Body of pancreas (tissue), 4 donors: ENCODE measurements around the gene DCBLD1.

Source experiments
- CTCF ChIP-seq, 7 experiments: fragments of 450-650 bp in 4 of 7; fragments of 200-600 bp in 3 of 7; sonication (generic) in 3 of 7; IDR thresholded peaks; one replicate each; pipeline ENCODE4 v1.5.1; 2016 to 2019; ENCODE audit warnings: antibody characterized with exemption in 7 of 7
- POLR2A ChIP-seq, 3 donors: fragments of 450-650 bp; IDR thresholded peaks; one replicate each; pipeline ENCODE4 v1.6.1; 2016; ENCODE audit warnings: antibody characterized with exemption in 3 of 3, mild to moderate bottlenecking in 2 of 3

DNA sequence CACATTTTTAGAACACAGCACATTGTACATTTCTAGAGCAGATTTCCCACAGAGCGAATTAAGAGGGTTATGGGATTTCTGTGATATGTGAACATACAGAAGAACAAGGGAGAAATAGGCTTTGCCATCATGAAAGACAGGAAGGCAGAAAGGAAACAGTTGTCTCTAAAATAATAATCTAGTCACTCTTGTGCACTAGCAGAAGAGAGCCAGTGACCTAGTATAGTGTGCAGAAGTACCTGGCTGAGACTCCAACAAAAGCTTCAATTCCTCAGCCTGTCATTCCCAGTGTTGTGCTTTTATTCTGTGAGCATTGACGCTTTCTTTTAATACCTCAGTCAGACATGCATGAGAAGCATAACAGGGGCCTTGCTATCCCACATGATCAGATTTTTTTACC, 17.8 kb upstream of the DCBLD1 start:
- TF ChIP-seq CTCF (IDR thresholded peaks at IDR 0.05) = no peak
- no peak for TF ChIP-seq POLR2A (IDR thresholded peaks at IDR 0.05)
